HG02885 (cell line): ENCODE measurements around the gene PFKP.
"Not testable (repeated sequence)": the region's sequence is repeated elsewhere in the genome, so short reads cannot be mapped to it uniquely, and the experiment has no call there.

Experiments
- ATAC-seq: cut with Tn5 transposase; IDR thresholded peaks from one replicate; pipeline ENCODE4 v1.9.1; 2021; ENCODE audit warnings: mild to moderate bottlenecking; ENCODE audit not compliant: unreplicated experiment, poor library complexity

PFKP gene

DNA sequence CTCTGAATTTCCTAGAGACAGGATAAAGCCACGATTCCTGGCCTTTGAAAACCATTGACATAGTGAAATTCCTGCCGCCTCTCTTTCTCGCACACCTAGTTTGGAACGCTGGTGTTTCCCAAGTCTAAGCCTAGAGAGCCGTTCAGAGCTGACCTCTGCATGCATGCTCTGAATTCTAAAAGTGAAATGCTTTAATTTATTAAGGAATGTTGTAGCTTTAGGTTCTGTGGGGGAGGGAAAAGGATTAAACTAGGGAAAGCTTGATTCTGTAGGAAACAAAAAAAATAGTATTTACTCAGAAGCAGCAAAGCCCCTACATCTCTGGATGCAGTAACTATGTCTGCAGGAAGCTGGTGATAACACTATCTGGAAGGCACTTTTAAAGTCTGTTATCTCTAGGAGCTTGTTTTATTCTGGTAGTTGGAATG is 27.3 kb downstream of the PFKP start:
- ATAC-seq: no peak

DNA sequence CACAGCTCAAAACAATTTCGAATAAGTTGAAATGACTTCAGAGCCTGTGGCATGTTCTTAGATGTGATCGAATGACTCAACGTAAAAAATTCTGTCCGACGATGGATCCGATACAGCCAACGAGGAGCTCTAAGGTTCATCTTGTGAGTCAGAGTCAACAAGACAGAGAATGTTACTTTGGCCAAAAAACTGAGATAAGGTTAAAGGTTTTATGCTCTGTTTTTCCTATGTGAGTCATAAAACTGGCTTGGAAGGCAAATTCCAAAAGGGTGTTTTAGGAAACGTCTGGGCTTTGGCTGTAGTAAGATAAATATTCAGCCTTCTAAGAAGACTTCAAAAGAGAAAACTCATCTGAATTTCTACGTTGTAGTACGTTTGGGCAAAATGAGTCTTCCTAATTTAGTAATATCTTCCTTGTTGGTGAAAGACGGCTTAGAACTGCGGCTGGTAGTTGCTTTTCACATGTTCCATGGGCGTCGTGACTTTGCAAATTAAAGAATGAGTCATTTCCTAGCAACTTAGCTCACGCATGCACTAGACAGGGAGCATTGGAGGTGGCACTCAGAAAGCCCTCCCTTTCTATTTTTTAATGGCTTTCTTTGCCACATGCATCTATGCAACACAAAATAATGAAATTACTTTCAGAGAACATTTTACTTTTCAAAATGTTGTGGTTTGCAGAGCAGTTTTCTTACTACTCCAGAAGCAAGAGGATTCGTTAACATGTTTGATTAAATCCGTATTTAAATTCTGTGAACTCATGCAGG is 28.2 kb downstream of the PFKP start:
- ATAC-seq: peak; percentile 68

DNA sequence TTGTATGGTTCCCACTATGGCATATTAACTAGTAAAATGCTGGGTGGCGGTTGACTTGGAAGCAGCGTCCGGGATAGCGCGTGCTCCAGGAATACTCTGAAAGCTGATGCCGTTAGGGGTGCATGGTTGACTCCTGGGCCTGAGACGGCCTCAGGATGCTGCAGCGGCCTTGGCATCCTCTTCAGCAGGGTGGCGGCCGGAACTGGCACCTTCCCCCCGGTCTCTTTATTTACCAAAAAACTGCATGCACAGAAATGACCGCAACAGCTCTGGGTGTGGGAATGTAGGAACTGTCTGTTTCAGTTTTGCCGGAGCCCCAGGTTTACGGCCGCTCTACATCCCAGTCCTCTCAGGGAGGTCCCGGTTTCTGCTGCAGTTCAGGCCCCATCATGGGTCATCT is 28.8 kb downstream of the PFKP start:
- ATAC-seq: no peak

DNA sequence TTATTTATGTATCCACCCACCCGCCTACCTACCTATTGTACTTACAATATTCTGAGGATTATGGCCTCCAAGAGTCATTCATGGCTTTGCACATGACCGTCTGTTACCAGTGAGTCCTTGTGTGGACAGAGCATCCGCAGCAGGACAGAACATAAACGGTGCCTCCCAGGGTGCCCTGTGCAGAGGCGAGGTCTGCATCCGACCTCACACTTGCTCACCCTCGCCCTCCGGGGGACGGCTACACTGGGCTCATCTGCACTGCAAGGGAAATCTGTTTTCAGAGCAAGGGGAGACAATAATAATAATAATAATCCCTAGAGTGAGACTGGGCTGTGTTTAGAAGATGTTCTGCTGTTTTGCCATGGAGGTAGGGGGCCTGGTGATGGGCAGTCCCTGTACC is 29.8 kb downstream of the PFKP start:
- no peak for ATAC-seq

DNA sequence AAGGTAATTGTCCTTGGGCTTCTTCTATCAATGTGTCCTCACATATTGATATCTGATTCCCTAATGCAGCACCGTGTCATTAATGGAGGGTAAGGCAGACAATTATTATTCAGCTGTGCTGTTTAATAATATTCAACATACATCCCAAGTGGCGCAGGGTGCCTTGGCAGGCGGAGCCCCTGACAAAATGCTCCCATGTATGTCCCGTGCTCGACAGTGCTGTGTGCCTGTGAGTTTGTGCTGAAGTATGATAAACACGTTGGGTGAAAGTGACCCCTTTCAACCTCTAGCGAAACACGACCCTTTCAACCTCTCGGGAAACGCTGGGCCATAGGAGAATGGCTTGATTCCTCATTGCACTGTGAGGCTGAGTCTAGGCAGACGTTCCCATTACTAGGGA is 31.3 kb downstream of the PFKP start:
- no peak for ATAC-seq

DNA sequence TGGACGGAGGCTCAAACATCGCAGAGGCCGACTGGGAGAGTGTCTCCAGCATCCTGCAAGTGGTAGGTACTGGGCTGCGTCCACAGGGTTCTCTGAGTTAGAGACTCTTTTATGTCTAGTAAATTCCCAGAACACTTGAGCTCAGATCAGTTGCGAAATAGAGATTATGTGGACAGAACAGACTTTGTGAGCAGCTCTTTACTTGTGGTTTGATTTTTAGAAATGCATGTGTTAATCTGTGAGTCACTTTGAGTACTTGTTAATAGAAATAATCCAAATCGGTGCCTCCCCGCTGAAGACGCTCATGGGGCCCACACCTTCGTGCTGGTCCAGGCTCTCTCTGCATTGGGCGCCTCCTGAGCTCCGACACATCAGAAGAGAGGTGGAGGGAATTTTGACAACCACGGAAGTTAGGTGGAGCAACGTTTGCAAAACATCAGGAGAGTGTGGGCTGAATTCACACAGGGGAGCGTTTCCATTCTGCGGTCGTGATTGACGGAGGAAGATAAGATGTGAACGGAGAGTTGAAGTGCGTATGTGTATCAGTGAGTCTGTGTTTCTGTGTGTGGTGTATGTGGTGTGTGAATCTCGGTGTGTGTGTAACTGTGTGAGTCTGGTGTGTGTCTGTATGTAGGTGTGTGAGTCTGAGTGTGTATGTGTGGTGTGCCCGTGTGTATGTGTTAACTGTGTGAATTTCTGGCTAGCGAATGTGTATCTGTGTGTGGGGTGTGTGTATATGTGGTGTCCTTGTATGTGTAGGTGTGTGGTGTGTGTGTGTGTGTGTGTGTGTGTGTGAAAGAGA is 32.1 kb downstream of the PFKP start:
- ATAC-seq: no peak

DNA sequence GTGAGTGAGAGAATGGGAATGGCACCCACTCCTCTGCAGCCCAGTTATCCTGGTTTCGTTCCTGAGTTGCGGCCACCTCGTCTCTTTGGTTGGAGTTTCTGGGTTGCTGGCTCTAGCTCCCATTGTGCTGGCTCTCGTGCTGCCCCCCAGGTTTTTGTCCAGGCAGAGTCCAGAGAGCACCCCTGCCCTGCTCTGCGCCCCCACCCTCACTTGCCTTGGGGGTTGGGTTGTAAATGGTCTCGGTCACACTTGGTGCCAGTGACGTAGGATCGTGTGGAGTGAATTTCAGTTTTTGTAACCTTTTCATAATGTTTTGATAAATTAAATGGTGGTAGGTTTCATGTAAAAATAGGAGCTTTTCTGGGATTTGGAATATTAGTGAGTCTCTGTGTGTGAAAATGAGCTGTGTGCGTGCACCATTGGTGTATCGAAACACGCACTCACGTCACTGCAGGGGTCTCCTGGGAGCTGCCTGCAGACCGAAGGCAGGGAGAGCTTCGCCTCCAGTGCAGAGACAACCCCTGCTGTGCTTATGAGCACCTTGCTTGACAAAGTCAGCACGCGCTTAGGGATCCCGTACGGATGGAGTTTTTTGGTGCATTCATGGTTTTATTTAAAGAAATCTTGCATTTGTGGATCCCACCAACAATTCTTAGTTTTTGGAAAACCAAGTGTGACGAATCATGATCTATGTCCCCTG is 32.9 kb downstream of the PFKP start:
- no peak for ATAC-seq

DNA sequence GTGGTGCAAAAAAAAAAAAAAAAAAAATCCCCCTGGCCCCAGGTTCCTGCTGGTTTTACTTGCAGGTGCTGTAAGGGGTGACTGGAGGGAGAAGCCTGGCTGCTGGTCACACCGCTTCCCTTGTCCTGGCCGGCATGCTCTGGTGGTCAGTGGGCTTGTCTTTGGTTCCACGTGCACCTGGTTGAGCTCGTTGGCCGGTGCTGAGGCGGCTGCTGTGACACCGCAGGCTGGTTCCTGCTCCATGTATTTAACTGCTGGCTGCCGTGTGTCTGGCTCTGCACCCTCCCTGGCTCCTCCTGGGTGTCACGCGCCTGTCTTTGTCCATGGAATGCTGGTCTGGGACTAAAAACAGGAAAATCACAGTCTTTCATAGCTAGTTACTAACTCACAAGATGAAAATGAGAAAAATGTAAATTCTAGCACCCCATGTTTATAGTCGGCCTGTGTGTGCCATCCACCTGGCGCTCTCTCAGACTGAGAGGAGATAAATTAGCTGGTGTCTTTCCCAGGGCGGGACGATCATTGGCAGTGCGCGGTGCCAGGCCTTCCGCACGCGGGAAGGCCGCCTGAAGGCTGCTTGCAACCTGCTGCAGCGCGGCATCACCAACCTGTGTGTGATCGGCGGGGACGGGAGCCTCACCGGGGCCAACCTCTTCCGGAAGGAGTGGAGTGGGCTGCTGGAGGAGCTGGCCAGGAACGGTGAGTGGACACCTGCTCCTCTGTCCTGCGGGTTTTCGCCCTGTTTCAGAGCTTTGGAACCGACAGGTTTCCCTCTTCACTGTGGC is 33.7 kb downstream of the PFKP start:
- no peak for ATAC-seq

DNA sequence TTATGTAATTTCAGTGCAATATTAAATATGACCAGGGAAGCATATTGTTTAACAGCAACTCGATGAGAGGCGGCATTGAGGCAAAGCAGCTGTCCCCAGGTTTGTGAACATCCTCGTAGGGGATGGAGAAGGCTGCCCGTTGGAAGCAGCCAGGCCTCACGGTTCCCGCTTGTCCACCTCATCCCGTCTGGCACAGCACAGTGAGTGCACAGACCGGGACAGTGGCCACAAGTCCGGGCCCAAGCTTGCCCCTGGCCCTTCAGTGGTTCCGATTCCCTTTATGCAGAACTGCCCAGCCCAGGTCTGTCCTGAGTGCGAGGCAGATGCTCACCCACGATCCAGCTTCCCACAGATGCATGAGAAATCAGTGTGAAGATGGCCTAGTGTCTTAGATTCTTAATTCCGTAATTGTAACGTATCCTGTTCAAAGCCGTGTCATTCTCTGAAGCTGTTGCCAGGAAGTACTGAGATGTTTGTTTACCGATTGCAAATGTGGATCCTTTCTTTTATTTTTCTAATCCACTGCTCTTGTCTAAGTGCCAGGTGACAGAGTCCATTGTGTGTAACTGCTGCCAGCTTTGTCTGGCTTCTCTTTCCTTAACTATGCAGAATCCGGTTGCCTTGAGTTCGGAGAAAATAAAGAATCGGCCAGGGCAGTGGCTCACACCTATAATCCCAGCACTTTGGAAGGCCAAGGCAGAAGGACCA is 35.5 kb downstream of the PFKP start:
- no peak for ATAC-seq

DNA sequence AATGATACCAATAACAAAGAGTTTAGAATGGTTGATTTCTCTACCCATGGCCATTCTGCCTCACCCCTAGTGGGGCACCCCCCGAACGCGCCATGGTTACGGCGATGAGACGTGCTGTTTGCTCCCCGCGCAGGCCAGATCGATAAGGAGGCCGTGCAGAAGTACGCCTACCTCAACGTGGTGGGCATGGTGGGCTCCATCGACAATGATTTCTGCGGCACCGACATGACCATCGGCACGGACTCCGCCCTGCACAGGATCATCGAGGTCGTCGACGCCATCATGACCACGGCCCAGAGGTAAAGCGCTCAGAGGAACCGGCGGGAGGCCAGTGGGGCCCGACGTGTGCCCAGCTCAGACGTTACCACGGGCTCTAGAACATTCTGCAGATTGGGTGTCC is 36.3 kb downstream of the PFKP start:
- no peak for ATAC-seq

DNA sequence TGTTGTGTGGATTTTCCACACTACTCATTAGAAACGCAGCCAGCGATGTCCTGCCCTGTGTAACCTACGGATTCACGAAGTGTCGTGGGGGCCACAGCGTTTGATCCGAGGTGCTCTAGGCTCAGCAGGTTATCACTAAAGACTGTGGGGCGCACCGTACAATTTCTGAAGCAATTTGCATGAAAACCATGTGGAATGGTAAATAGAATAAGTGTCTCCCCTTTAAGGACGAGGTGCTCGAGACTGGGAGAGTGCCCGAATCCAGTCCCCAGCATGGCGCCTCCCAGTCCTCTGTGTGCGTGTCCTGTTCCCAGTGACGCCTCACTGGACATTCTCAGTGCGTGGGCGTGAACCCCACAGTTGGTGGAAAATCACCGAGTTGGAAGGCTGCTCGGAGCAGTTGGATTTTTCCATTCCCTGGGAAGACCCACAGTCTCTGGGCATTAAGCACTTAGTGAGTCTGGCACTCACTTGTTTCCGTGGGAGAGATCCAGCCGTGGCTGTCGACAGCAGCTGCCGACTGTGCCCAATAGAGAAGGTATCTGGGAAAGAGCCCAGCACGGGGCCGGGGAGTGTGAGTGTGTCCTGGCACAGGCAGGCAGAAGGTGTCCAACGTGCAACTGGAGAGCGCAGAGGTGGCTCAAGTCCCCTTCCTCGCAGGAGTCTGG is 37.0 kb downstream of the PFKP start:
- no peak for ATAC-seq

DNA sequence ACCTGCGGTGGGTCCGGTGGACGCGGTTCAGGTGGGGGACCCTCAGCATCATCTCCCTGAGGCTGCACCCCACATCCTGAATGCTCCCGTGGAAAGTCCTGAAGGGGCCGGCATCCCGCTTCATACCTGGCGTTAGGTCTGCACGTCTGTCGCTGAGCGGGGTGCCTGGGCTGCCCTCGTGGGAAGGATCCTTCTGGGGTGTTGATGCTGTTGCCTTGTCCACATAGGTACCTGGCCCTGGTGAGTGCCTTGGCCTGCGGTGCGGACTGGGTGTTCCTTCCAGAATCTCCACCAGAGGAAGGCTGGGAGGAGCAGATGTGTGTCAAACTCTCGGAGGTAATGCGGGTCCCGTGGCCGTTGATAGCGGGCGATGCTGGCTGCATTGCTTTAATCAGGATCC is 37.8 kb downstream of the PFKP start:
- no peak for ATAC-seq

DNA sequence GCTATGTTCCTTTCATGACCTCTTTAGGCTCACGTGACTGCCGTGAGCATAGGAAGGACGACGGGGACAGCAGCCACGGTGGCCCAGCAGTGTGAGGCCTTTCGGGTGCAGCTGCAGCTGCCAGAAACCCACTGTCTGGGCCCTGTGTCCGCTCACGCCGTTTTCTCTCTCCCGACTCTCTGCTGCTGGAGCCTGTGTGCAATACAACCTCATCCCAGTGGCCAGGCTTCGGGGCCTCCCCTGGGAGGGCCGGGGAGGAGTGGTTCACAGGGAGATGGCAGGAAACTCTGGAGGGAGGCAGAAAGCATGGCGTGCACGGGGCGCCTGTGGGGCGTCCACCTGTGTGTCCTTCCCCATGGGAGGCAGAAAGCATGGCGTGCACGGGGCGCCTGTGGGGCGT is 38.6 kb downstream of the PFKP start:
- ATAC-seq: no peak

DNA sequence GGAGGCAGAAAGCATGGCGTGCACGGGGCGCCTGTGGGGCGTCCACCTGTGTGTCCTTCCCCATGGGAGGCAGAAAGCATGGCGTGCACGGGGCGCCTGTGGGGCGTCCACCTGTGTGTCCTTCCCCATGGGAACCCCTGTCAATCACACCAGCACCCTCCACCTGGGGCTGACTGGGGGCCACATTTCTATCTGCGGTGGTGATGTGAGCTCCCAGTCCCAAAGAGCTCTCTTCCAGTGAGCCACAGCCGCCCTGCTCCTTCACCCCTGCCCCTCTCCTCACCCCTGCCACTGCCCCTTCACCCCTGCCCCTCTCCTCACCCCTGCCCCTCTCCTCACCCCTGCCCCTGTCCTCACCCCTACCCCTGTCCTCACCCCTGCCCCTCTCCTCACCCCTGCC is 39.0 kb downstream of the PFKP start:
- ATAC-seq: not testable (repeated sequence)

DNA sequence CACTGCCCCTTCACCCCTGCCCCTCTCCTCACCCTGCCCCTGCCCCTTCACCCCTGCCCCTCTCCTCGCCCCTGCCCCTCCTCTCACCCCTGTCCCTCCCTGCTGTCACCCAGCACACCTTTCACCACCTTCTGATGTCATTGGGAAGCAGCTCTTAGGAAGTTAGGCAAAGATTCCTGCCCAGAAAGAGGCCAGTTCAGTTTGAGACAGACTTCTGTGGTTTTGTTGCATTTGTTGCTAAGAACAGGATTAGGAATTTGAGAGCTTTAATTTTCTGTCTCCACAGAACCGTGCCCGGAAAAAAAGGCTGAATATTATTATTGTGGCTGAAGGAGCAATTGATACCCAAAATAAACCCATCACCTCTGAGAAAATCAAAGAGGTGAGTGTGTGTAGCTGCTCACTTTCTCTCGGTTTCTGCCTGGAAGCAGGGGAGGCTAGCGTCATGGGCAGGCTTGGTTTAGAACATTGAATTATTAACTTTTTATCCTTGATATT is 39.6 kb downstream of the PFKP start:
- ATAC-seq: no peak

DNA sequence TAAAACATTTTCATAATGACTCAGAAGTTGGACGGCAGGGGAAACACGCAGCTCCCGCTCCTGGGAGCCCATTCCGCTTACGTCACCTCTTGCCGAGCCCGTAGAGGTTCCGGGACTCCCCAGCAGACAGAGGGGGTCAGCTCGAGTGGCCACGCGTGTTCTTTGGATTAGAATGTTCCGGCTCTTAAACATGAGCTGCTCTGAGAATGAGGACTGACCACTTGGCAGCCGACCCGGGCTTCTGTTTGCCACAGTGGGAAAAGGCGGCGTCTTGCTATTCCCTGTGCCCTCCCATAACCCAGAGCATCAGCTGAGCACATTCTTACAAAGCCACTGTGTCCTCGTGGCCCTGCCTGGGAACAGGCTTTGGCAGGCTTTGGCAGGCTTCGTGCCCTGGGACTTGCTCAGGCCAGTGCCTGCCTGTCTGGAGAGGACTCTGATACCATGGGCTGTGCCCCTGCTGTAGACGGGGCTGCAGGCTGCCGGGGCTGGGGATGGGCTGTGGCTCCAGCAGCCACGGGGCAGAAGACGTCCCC is 40.1 kb downstream of the PFKP start:
- ATAC-seq: no peak

DNA sequence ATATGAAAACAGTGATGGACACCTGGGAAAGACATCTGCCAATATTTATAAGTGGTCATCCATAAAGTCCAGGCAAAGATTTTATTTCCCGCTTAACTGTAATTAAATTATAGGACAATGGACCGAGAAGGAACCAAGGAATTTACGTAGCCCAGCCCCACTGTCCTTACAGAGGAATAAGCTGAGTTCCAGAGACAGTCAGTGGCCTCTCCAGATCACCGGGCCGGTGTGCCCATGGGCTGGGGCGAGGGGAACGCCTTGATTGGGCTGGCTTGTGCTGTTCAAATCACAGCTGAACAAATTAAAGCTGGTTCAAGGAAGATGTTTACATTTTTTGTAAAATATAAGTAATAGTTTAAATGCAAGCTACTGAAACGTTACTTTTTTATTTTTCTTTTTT is 40.7 kb downstream of the PFKP start:
- ATAC-seq: no peak

DNA sequence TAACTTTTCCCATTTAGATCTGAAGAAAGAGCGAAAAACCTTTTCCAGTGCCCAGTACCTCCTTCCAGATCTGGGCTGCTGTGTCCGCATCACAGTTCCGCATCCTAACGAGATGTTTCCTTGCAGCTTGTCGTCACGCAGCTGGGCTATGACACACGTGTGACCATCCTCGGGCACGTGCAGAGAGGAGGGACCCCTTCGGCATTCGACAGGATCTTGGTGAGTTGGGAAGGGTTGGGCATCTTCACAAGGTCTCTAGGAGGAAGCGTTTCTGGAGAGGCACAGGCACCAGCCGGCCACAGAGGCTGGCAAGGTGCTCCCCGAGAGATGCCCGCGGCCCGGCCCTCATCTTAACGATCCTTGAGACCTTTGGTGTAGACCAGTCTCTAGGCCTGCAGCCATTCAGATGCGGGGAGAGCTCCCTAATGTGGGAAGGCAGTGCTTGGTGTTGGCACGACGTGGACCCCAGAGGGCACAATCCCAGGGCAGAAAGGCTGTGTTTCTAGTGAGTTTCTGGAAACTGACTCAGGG is 41.3 kb downstream of the PFKP start:
- ATAC-seq: no peak

DNA sequence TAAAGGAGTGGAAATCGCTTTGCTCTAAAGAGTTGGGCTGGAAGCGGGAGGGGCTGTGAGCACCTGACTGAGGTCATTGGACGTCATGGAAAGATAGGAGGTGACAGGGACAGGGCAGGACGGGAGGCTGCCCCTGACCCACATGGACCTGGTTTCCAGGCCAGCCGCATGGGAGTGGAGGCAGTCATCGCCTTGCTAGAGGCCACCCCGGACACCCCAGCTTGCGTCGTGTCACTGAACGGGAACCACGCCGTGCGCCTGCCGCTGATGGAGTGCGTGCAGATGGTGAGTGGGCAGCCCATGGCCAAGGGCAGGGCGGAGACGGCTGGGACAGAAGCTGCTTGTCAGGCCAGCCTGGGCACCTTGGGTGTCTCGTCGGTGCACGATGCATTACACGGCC is 41.8 kb downstream of the PFKP start:
- no peak for ATAC-seq
